Panc1 (cell line): ENCODE measurements around the gene TBC1D10A. TPM values are rescaled to one million over a fixed set of nuclear protein-coding genes. Genes with fewer than 3 reads are reported as not detected.

Source experiments
- ATAC-seq: fragments of 200-7000 bp; cut with Tn5 transposase; 2 replicates; pipeline ENCODE4 v1.9.1; 2020; ENCODE audit warnings: mild to moderate bottlenecking, moderate library complexity
- BruUV-seq: library from RNA; stranded (reverse); fragments of 400-500 nt; replicated peaks from 2 replicates; lab custom pipeline; 2021; lab: Mats Ljungman, UMichigan
- CTCF ChIA-PET: fragments of 300-600 bp; sonication (Branson Sonifier 250); formaldehyde crosslinking; loops from one replicate; lab custom pipeline; 2022; ENCODE audit warnings: antibody characterized with exemption; lab: Charles Lee
- POLR2A ChIA-PET: fragments of 300-600 bp; sonication (Branson Sonifier 250); formaldehyde crosslinking; loops from one replicate; lab custom pipeline; 2022; ENCODE audit warnings: antibody characterized with exemption; lab: Charles Lee
- DNase-seq: peaks from one replicate; pipeline ENCODE4 v3.0.0-alpha.2; 2010; ENCODE audit warnings: low read depth, low spot score
- H3K27ac ChIP-seq: 2 replicates; pipeline ENCODE4 v1.5.1; 2011; ENCODE audit warnings: mild to moderate bottlenecking, low read length, inconsistent platforms
- H3K27me3 ChIP-seq: fragments of 200-500 bp; sonication (Bioruptor generic); 2 replicates; pipeline ENCODE4 v1.6.0; 2014; ENCODE audit warnings: low read length, inconsistent platforms; ENCODE audit not compliant: control insufficient read depth, insufficient read depth
- H3K36me3 ChIP-seq: fragments of 200-500 bp; sonication (Bioruptor generic); 2 replicates; pipeline ENCODE4 v1.5.1; 2014; ENCODE audit warnings: inconsistent platforms, mild to moderate bottlenecking, low read length, moderate library complexity; ENCODE audit not compliant: control insufficient read depth, insufficient read depth
- H3K4me1 ChIP-seq: 2 replicates; pipeline ENCODE4 v1.5.1; 2011; ENCODE audit warnings: inconsistent platforms, mild to moderate bottlenecking, low read length, moderate library complexity; ENCODE audit not compliant: control insufficient read depth, insufficient read depth
- H3K4me3 ChIP-seq, 2 experiments: 2 replicates each; pipeline ENCODE4 v1.5.1; 2011 to 2012; ENCODE audit warnings: low read depth in 2 of 2, low read length in 2 of 2, mild to moderate bottlenecking in 2 of 2, inconsistent platforms in 1 of 2, moderate library complexity in 1 of 2
- H3K9me3 ChIP-seq: fragments of 200-500 bp; sonication (Bioruptor generic); 2 replicates; pipeline ENCODE4 v1.5.1; 2014; ENCODE audit warnings: low read depth, mild to moderate bottlenecking, inconsistent platforms, low read length, moderate library complexity; ENCODE audit not compliant: control insufficient read depth, insufficient read depth
- POLR2AphosphoS5 ChIP-seq: IDR thresholded peaks from 2 replicates; pipeline ENCODE4 v1.6.1; 2012; ENCODE audit warnings: mild to moderate bottlenecking, low read depth, low read length, moderate library complexity
- SIN3A ChIP-seq: IDR thresholded peaks from 2 replicates; pipeline ENCODE4 v1.6.1; 2012; ENCODE audit warnings: low read depth, mild to moderate bottlenecking, low read length, moderate library complexity, borderline replicate concordance; ENCODE audit not compliant: insufficient read depth
- TCF7L2 ChIP-seq: IDR thresholded peaks from 2 replicates; pipeline ENCODE4 v1.6.1; 2011; ENCODE audit warnings: mild to moderate bottlenecking, low read depth, low read length, inconsistent platforms
- in situ Hi-C: cut with HindIII; loops from 2 replicates; pipeline ENCODE4 v1.10.0; 2016; ENCODE audit warnings: low sequenced_read_pairs, low pct_unique_long_range_greater_than_20kb
- intact Hi-C: fragments of 100-400 bp; cut with micrococcal nuclease; formaldehyde crosslinking; loops from one replicate; pipeline ENCODE4 v1.10.0; 2022; ENCODE audit not compliant: unreplicated experiment
- total RNA-seq: library from RNA; stranded (reverse); gene quantifications from one replicate; pipeline ENCODE4 v1.2.1, GENCODE V29; 2021; ENCODE audit not compliant: unreplicated experiment
- TF ChIP-seq, protein P1 (sequence below), 2 experiments: IDR thresholded peaks; 2 replicates each; pipeline ENCODE4 v1.6.1; 2011 to 2012; ENCODE audit warnings: low read depth in 2 of 2, control low read depth in 1 of 2, low read length in 1 of 2, mild to moderate bottlenecking in 1 of 2, moderate library complexity in 1 of 2; ENCODE audit not compliant: insufficient read depth in 1 of 2
- TF ChIP-seq, protein P2 (sequence below): fragments of 450-650 bp; IDR thresholded peaks from 2 replicates; pipeline ENCODE4 v1.5.1; 2017; ENCODE audit warnings: mild to moderate bottlenecking

TBC1D10A gene
- total RNA-seq, 1 experiment from 2014 or later: 14.9 TPM

DNA sequence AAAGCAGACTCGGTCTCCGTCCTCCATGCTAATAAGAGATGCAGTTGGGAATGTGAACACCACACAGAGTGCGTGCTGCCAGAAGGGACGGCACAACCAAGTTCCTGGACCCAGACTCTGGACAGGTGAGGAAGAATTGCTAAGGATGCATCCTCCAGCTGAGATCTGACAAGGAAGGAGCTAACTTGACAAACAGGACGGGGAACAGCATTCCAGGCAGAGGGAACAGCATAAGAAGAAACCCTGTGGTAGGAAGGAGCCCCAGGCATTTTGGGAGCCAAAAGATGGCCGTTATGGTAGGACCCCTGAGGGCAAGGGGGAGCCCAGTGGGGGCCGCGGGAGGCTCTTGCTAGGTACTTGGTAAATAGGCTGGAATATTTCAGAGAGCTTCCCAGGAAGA, 66.1 kb downstream of the TBC1D10A start:
- Histone ChIP-seq H3K9me3 (no peaks in the 10 kb centered on the region), H3K36me3 (no peaks in the 10 kb centered on the region; the same call in 1 of the 2 replicates), H3K4me3 (no peak overlapping the region), H3K4me1 (peaks cover 13% of the 10 kb centered on the region), H3K27me3 (no peaks in the 10 kb centered on the region), H3K27ac (no peak overlapping the region)
- in situ Hi-C loops (no loop called here), intact Hi-C loops (no loop called here)
- CTCF ChIA-PET: no interaction called here
- ATAC-seq (no peak), DNase-seq (no peak)
- no TSS peak for BruUV-seq
- TF ChIP-seq, protein P1, sequence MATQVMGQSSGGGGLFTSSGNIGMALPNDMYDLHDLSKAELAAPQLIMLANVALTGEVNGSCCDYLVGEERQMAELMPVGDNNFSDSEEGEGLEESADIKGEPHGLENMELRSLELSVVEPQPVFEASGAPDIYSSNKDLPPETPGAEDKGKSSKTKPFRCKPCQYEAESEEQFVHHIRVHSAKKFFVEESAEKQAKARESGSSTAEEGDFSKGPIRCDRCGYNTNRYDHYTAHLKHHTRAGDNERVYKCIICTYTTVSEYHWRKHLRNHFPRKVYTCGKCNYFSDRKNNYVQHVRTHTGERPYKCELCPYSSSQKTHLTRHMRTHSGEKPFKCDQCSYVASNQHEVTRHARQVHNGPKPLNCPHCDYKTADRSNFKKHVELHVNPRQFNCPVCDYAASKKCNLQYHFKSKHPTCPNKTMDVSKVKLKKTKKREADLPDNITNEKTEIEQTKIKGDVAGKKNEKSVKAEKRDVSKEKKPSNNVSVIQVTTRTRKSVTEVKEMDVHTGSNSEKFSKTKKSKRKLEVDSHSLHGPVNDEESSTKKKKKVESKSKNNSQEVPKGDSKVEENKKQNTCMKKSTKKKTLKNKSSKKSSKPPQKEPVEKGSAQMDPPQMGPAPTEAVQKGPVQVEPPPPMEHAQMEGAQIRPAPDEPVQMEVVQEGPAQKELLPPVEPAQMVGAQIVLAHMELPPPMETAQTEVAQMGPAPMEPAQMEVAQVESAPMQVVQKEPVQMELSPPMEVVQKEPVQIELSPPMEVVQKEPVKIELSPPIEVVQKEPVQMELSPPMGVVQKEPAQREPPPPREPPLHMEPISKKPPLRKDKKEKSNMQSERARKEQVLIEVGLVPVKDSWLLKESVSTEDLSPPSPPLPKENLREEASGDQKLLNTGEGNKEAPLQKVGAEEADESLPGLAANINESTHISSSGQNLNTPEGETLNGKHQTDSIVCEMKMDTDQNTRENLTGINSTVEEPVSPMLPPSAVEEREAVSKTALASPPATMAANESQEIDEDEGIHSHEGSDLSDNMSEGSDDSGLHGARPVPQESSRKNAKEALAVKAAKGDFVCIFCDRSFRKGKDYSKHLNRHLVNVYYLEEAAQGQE (IDR thresholded peaks at IDR 0.05; ENCODE audit: insufficient read depth in 1 of 2, low read depth in 2 of 2, low read length in 1 of 2): no peak
- TF ChIP-seq TCF7L2 (no peak), POLR2AphosphoS5 (no peak), SIN3A (no peak)
- TF ChIP-seq, protein P2, sequence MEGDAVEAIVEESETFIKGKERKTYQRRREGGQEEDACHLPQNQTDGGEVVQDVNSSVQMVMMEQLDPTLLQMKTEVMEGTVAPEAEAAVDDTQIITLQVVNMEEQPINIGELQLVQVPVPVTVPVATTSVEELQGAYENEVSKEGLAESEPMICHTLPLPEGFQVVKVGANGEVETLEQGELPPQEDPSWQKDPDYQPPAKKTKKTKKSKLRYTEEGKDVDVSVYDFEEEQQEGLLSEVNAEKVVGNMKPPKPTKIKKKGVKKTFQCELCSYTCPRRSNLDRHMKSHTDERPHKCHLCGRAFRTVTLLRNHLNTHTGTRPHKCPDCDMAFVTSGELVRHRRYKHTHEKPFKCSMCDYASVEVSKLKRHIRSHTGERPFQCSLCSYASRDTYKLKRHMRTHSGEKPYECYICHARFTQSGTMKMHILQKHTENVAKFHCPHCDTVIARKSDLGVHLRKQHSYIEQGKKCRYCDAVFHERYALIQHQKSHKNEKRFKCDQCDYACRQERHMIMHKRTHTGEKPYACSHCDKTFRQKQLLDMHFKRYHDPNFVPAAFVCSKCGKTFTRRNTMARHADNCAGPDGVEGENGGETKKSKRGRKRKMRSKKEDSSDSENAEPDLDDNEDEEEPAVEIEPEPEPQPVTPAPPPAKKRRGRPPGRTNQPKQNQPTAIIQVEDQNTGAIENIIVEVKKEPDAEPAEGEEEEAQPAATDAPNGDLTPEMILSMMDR: no peak
- POLR2A ChIA-PET: no interaction called here

DNA sequence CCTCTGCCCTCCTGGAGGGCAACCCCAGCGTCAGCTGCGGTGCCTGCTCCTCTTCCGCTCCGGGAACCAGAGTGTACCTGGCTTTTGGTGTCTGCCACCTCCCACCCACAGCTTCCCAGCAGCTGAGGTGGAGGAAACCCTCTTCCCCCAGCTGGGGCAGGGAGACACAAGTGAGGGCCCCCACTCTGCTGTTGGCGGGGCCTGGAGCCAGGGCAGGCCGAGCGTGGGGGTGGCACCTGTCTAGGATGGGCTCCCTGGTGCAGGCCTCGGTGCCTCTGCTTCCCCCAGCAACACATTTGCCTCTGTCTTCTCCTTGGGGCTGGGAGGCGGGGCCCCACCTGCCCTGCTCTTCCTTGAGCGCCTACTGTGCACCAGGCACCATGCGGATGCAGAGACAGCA, 66.5 kb downstream of the TBC1D10A start:
- no peak overlapping the region for H3K27ac ChIP-seq
- no peak overlapping the region for H3K4me3 ChIP-seq
- DNase-seq (no peak), ATAC-seq (no peak)
- ChIA-PET POLR2A (interaction anchor here (0.7 kb wide), 1 partner anchor 22 kb away, joined by 3 read pairs; no protein-coding TSS in a partner anchor), CTCF (no interaction called here)
- no peaks in the 10 kb centered on the region for H3K9me3 ChIP-seq
- H3K36me3 ChIP-seq: no peaks in the 10 kb centered on the region; the same call in 1 of the 2 replicates
- intact Hi-C loops (no loop called here), in situ Hi-C loops (no loop called here)
- peaks cover 14% of the 10 kb centered on the region for H3K4me1 ChIP-seq
- H3K27me3 ChIP-seq: no peaks in the 10 kb centered on the region
- no TSS peak for BruUV-seq
- TF ChIP-seq POLR2AphosphoS5 (no peak), TCF7L2 (no peak), SIN3A (no peak)
- TF ChIP-seq, protein P1 (IDR thresholded peaks at IDR 0.05; ENCODE audit: insufficient read depth in 1 of 2, low read depth in 2 of 2, low read length in 1 of 2): no peak
- TF ChIP-seq, protein P2: no peak
